ENCODE measurements around the gene NDUFAF5.

NDUFAF5 gene

DNA sequence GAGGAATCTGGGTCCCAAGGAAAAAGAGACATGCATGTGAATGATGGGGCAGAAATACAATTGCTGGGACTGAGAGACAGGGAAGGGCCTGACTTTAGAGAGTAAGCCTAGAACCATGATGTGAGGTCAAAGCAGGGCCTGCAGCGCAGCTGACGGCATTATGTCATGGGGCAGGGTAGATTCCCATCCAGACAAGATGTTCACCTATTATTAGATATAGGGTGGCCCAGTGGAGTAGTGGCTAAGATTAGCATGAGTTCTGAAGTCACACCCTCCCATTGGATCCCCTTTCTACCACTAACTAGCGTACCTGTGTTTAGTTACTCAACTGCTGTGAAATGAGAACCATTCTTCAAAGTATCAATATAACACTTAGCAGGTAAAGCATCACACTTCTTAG is 39.6 kb downstream of the NDUFAF5 start:
- Histone ChIP-seq H3K4me2 (ENCODE audit: low read length) (no peak overlapping the region), H3K9me3 (ENCODE audit: control insufficient read depth, low read length) (no peaks in the 10 kb centered on the region), H3K36me3 (ENCODE audit: control insufficient read depth, insufficient read depth, low read length) (no peaks in the 10 kb centered on the region), H3K27me3 (ENCODE audit: control insufficient read depth, insufficient read depth, low read length) (no peaks in the 10 kb centered on the region), H3K4me1 (no peaks in the 10 kb centered on the region), H3K79me2 (no peaks in the 10 kb centered on the region), H3K9ac (no peak overlapping the region), H2AFZ (no peak overlapping the region), H3K27ac (no peak overlapping the region), H3K4me3 (ENCODE audit: low read depth, low read length) (no peak overlapping the region)
- TF ChIP-seq, protein P1, sequence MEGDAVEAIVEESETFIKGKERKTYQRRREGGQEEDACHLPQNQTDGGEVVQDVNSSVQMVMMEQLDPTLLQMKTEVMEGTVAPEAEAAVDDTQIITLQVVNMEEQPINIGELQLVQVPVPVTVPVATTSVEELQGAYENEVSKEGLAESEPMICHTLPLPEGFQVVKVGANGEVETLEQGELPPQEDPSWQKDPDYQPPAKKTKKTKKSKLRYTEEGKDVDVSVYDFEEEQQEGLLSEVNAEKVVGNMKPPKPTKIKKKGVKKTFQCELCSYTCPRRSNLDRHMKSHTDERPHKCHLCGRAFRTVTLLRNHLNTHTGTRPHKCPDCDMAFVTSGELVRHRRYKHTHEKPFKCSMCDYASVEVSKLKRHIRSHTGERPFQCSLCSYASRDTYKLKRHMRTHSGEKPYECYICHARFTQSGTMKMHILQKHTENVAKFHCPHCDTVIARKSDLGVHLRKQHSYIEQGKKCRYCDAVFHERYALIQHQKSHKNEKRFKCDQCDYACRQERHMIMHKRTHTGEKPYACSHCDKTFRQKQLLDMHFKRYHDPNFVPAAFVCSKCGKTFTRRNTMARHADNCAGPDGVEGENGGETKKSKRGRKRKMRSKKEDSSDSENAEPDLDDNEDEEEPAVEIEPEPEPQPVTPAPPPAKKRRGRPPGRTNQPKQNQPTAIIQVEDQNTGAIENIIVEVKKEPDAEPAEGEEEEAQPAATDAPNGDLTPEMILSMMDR (IDR thresholded peaks at IDR 0.05) = no peak

DNA sequence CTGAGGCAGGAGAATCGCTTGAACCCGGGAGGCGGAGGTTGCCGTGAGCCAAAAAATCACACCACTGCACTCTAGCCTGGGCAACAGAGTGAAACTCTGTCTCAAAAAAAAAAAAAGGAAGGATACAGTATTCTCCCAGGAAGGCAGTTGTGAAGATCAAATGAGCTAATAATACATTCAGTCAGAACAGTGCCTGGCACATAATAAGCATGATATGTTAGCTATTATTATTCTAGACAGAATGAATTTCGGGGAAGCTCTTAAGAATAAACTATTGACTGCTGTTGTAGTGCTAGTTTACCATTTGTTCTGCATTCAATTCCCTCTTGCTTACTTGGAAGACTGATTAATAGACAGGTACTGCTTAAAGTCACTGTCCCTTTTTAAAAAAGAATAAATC is 40.6 kb downstream of the NDUFAF5 start:
- Histone ChIP-seq H3K9ac (no peak overlapping the region), H3K4me1 (no peaks in the 10 kb centered on the region), H3K36me3 (ENCODE audit: control insufficient read depth, insufficient read depth, low read length) (no peaks in the 10 kb centered on the region), H3K4me2 (ENCODE audit: low read length) (no peak overlapping the region), H3K9me3 (ENCODE audit: control insufficient read depth, low read length) (no peaks in the 10 kb centered on the region), H2AFZ (no peak overlapping the region), H3K27ac (no peak overlapping the region), H3K4me3 (ENCODE audit: low read depth, low read length) (no peak overlapping the region), H3K79me2 (no peaks in the 10 kb centered on the region), H3K27me3 (ENCODE audit: control insufficient read depth, insufficient read depth, low read length) (no peaks in the 10 kb centered on the region)
- TF ChIP-seq, protein P1 (IDR thresholded peaks at IDR 0.05) = no peak

DNA sequence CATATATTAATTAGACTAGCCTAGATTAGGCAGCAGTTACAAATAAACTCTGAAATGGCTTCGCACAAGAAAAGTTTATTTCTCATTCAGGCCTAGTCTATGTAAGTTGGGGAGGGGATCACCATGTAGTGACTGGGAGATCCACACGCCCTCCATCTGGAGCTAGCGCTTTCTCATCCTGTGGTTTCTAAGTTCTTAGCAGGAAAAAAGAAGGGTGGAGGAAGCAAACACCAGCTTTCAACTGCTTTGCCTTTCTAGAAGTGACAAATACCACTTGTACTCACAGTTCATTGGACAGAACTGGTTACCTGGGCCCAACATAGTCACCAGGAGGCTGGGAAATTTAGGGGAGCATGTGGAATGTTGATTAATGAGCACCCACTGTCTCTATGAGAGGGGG is 46.6 kb downstream of the NDUFAF5 start:
- Histone ChIP-seq H3K36me3 (ENCODE audit: control insufficient read depth, insufficient read depth, low read length) (no peaks in the 10 kb centered on the region), H3K9me3 (ENCODE audit: control insufficient read depth, low read length) (no peaks in the 10 kb centered on the region), H3K4me1 (no peaks in the 10 kb centered on the region), H3K9ac (no peak overlapping the region), H3K79me2 (no peaks in the 10 kb centered on the region), H3K4me2 (ENCODE audit: low read length) (no peak overlapping the region), H3K4me3 (ENCODE audit: low read depth, low read length) (no peak overlapping the region), H3K27ac (no peak overlapping the region), H2AFZ (no peak overlapping the region), H3K27me3 (ENCODE audit: control insufficient read depth, insufficient read depth, low read length) (no peaks in the 10 kb centered on the region)
- TF ChIP-seq, protein P1 (IDR thresholded peaks at IDR 0.05) = no peak

DNA sequence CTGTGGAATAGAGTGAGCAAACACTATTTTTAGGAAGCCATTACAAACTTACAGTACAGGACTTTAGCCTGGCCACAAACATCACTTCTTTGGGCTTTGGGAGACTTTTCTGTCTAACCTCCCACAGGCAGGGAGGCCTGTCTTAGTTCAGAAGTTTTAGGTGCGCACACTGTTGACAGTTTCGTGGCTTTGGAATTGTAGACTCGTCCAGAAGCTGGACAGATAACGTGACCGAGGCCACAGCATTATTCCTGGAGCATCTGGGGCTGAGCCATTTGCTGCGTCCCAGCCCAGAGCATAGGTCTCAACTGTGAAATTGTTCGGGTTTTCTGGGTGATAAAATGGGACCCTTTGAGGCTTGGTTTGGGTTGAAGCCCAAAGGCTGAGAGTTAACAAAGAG is 53.8 kb downstream of the NDUFAF5 start:
- TF ChIP-seq, protein P1 (IDR thresholded peaks at IDR 0.05) = no peak
- Histone ChIP-seq H2AFZ (no peak overlapping the region), H3K36me3 (ENCODE audit: control insufficient read depth, insufficient read depth, low read length) (no peaks in the 10 kb centered on the region), H3K27me3 (ENCODE audit: control insufficient read depth, insufficient read depth, low read length) (no peaks in the 10 kb centered on the region), H3K9ac (no peak overlapping the region), H3K9me3 (ENCODE audit: control insufficient read depth, low read length) (no peaks in the 10 kb centered on the region), H3K79me2 (no peaks in the 10 kb centered on the region), H3K27ac (no peak overlapping the region), H3K4me1 (no peaks in the 10 kb centered on the region), H3K4me3 (ENCODE audit: low read depth, low read length) (no peak overlapping the region), H3K4me2 (ENCODE audit: low read length) (no peak overlapping the region)

DNA sequence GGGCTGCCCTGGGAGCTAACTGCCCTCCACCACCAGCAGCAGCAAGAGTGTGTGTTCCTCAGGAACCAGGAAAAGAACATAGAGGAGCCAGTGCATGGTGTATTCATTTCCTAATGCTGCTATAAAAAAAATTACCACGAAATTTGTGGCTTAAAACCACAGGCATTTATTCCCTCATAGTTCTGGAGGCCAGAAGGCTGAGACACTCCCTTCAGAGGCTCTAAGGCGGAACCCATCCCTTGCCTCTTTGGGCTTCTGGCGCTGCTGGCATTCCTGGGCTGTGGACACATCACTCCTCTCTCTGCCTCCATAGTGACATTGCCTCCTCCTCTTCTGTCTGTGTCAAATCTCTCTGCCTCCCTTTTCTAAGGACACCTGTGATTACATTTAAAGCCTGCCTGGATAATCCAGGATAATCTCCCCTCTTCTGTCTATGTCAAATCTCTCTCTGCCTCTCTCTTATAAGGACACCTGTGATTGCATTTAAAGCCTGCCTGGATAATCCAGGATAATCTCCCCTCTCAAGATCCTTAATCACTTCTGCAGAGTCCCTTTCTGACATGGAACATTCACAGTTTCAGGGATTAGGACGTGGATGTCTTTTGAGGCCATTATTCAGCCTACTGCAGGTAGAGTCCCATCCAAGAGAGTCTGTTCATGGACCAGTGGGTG is 54.7 kb downstream of the NDUFAF5 start:
- no peak overlapping the region for H3K4me2 ChIP-seq (ENCODE audit: low read length)

More for the DNA sequence above, 54.7 kb downstream of the NDUFAF5 start:
- Histone ChIP-seq H3K4me1 (no peaks in the 10 kb centered on the region), H3K9me3 (ENCODE audit: control insufficient read depth, low read length) (no peaks in the 10 kb centered on the region), H3K36me3 (ENCODE audit: control insufficient read depth, insufficient read depth, low read length) (no peaks in the 10 kb centered on the region), H3K4me3 (ENCODE audit: low read depth, low read length) (no peak overlapping the region), H3K79me2 (no peaks in the 10 kb centered on the region), H3K27me3 (ENCODE audit: control insufficient read depth, insufficient read depth, low read length) (no peaks in the 10 kb centered on the region), H3K27ac (no peak overlapping the region), H3K9ac (no peak overlapping the region), H2AFZ (no peak overlapping the region)
- TF ChIP-seq, protein P1 (IDR thresholded peaks at IDR 0.05) = no peak
